SJCRH30 (cell line): Measurements from ENCODE around the gene LAMC1. TPM values are rescaled to one million over a fixed set of nuclear protein-coding genes. Genes with fewer than 3 reads are reported as not detected.

Experiments used
- DNase-seq, 2 experiments: peaks; one replicate each; pipeline ENCODE4 v3.0.0-alpha.2; 2015 to 2020
- H3K27ac ChIP-seq: fragments of 250-450 bp; sonication (Bioruptor Pico); 2 replicates; pipeline ENCODE4 v1.5.1; 2020; ENCODE audit warnings: mild to moderate bottlenecking, moderate library complexity
- H3K27me3 ChIP-seq: fragments of 250-450 bp; sonication (Bioruptor Pico); 2 replicates; pipeline ENCODE4 v1.5.1; 2020; ENCODE audit warnings: mild to moderate bottlenecking, moderate library complexity
- H3K36me3 ChIP-seq: fragments of 250-450 bp; sonication (Bioruptor Pico); 2 replicates; pipeline ENCODE4 v1.5.1; 2020; ENCODE audit warnings: mild to moderate bottlenecking, moderate library complexity
- H3K4me1 ChIP-seq: fragments of 250-450 bp; sonication (Bioruptor Pico); 2 replicates; pipeline ENCODE4 v1.5.1; 2020; ENCODE audit warnings: mild to moderate bottlenecking, moderate library complexity
- H3K4me3 ChIP-seq: fragments of 250-450 bp; sonication (Bioruptor Pico); 2 replicates; pipeline ENCODE4 v1.5.1; 2020; ENCODE audit warnings: mild to moderate bottlenecking, moderate library complexity
- H3K9me3 ChIP-seq: fragments of 250-450 bp; sonication (Bioruptor Pico); replicated peaks from 2 replicates; pipeline ENCODE4 v1.5.1; 2020; ENCODE audit warnings: mild to moderate bottlenecking, moderate library complexity
- total RNA-seq: library from RNA; depleted of rRNA; stranded (reverse); fragments of >200 nt; shearing (Covaris generic); gene quantifications from 2 replicates; pipeline ENCODE4 v1.2.3, GENCODE V29; 2014; rRNA removed

LAMC1 gene
- total RNA-seq, result 122 and 123 TPM in 2 replicates

- no peaks in the 10 kb centered on the region for H3K36me3 ChIP-seq
- no peaks in the 10 kb centered on the region for H3K9me3 ChIP-seq
- H3K4me3 ChIP-seq, result peak within 1 kb of the TSS; percentile 98
- DNase-seq, result peak; percentile 89 to 90
- peak within 1 kb of the TSS; percentile 95 for H3K27ac ChIP-seq
- H3K4me1 ChIP-seq, result peaks cover 20% of the 10 kb centered on the region
- H3K27me3 ChIP-seq, result no peaks in the 10 kb centered on the region
These were observed at the start of gene LAMC1 for GRCh38 chr1:183023146-183023600. Gene LAMC1, plus strand, starts transcription at chr1:183023420. Its CDS starts 297 bp downstream, at chr1:183023717.

- DNase-seq, result no peak
These were observed 48.6 kb upstream of the LAMC1 start for GRCh38 chr1:182974506-182975191.

GRCh38 chr1:182977480-182977879 lies 45.7 kb upstream of the LAMC1 start:
- DNase-seq, result no peak
- Histone ChIP-seq H3K4me3 (no peak overlapping the region), H3K27ac (no peak overlapping the region), H3K27me3 (no peaks in the 10 kb centered on the region), H3K4me1 (no peaks in the 10 kb centered on the region), H3K9me3 (no peaks in the 10 kb centered on the region), H3K36me3 (no peaks in the 10 kb centered on the region)

More at GRCh38 chr1:182974506-182975191, 48.6 kb upstream of the LAMC1 start:
- no peak overlapping the region for H3K27ac ChIP-seq
- H3K36me3 ChIP-seq, result no peaks in the 10 kb centered on the region
- no peaks in the 10 kb centered on the region for H3K9me3 ChIP-seq
- no peaks in the 10 kb centered on the region for H3K4me1 ChIP-seq
- H3K4me3 ChIP-seq, result no peak overlapping the region
- no peaks in the 10 kb centered on the region for H3K27me3 ChIP-seq

GRCh38 chr1:182978151-182978853 lies 44.9 kb upstream of the LAMC1 start:
- Histone ChIP-seq H3K9me3 (no peaks in the 10 kb centered on the region), H3K27ac (no peak overlapping the region), H3K36me3 (no peaks in the 10 kb centered on the region), H3K4me3 (no peak overlapping the region), H3K4me1 (no peaks in the 10 kb centered on the region), H3K27me3 (no peaks in the 10 kb centered on the region)
- DNase-seq, result no peak

- H3K4me1 ChIP-seq, result no peaks in the 10 kb centered on the region
- DNase-seq, result no peak
- H3K36me3 ChIP-seq, result no peaks in the 10 kb centered on the region
- H3K9me3 ChIP-seq, result no peaks in the 10 kb centered on the region
- H3K27me3 ChIP-seq, result no peaks in the 10 kb centered on the region
- H3K4me3 ChIP-seq, result no peak overlapping the region
- no peak overlapping the region for H3K27ac ChIP-seq
These were observed 39.1 kb upstream of the LAMC1 start for GRCh38 chr1:182984138-182984537.

- no peaks in the 10 kb centered on the region for H3K27me3 ChIP-seq
- no peaks in the 10 kb centered on the region for H3K9me3 ChIP-seq
- no peaks in the 10 kb centered on the region for H3K4me1 ChIP-seq
- no peak overlapping the region for H3K4me3 ChIP-seq
- no peak overlapping the region for H3K27ac ChIP-seq
- no peaks in the 10 kb centered on the region for H3K36me3 ChIP-seq
- no peak for DNase-seq
These were observed 38.6 kb upstream of the LAMC1 start for GRCh38 chr1:182984621-182985020.

GRCh38 chr1:182985876-182986275 lies 37.3 kb upstream of the LAMC1 start:
- H3K9me3 ChIP-seq, result no peaks in the 10 kb centered on the region
- no peaks in the 10 kb centered on the region for H3K27me3 ChIP-seq
- no peak for DNase-seq
- no peak overlapping the region for H3K4me3 ChIP-seq
- no peaks in the 10 kb centered on the region for H3K36me3 ChIP-seq
- no peak overlapping the region for H3K27ac ChIP-seq
- no peaks in the 10 kb centered on the region for H3K4me1 ChIP-seq

- Histone ChIP-seq H3K27me3 (no peaks in the 10 kb centered on the region), H3K4me1 (no peaks in the 10 kb centered on the region), H3K9me3 (no peaks in the 10 kb centered on the region), H3K36me3 (no peaks in the 10 kb centered on the region), H3K27ac (no peak overlapping the region), H3K4me3 (no peak overlapping the region)
- no peak for DNase-seq
These were observed 32.6 kb upstream of the LAMC1 start for GRCh38 chr1:182990413-182991144.

GRCh38 chr1:182993746-182994145 lies 29.5 kb upstream of the LAMC1 start:
- Histone ChIP-seq H3K27ac (no peak overlapping the region), H3K4me1 (no peaks in the 10 kb centered on the region), H3K9me3 (no peaks in the 10 kb centered on the region), H3K27me3 (no peaks in the 10 kb centered on the region), H3K4me3 (no peak overlapping the region), H3K36me3 (no peaks in the 10 kb centered on the region)
- DNase-seq, result no peak

- DNase-seq, result no peak
- H3K27ac ChIP-seq, result no peak overlapping the region
- H3K27me3 ChIP-seq, result no peaks in the 10 kb centered on the region
- H3K36me3 ChIP-seq, result no peaks in the 10 kb centered on the region
- no peaks in the 10 kb centered on the region for H3K4me1 ChIP-seq
- H3K9me3 ChIP-seq, result no peaks in the 10 kb centered on the region
- no peak overlapping the region for H3K4me3 ChIP-seq
These were observed 27.3 kb upstream of the LAMC1 start for GRCh38 chr1:182995894-182996293.

- no peaks in the 10 kb centered on the region for H3K4me1 ChIP-seq
- DNase-seq, result no peak
These were observed 26.4 kb upstream of the LAMC1 start for GRCh38 chr1:182996816-182997215.

GRCh38 chr1:182998482-182998881 lies 24.7 kb upstream of the LAMC1 start:
- Histone ChIP-seq H3K4me3 (no peak overlapping the region), H3K9me3 (no peaks in the 10 kb centered on the region), H3K36me3 (no peaks in the 10 kb centered on the region), H3K27ac (no peak overlapping the region), H3K4me1 (no peaks in the 10 kb centered on the region), H3K27me3 (0 out of 2 replicates have a peak, but pooled peaks cover 3% of the 10 kb centered on the region)
- no peak for DNase-seq

More at GRCh38 chr1:182996816-182997215, 26.4 kb upstream of the LAMC1 start:
- Histone ChIP-seq H3K9me3 (no peaks in the 10 kb centered on the region), H3K27me3 (no peaks in the 10 kb centered on the region), H3K4me3 (no peak overlapping the region), H3K27ac (no peak overlapping the region), H3K36me3 (no peaks in the 10 kb centered on the region)

- Histone ChIP-seq H3K27me3 (0 out of 2 replicates have a peak, but pooled peaks cover 5% of the 10 kb centered on the region), H3K4me1 (no peaks in the 10 kb centered on the region), H3K36me3 (no peaks in the 10 kb centered on the region), H3K9me3 (no peaks in the 10 kb centered on the region), H3K27ac (no peak overlapping the region), H3K4me3 (no peak overlapping the region)
- no peak for DNase-seq
These were observed 22.9 kb upstream of the LAMC1 start for GRCh38 chr1:183000167-183000962.

GRCh38 chr1:183002267-183002666 lies 21.0 kb upstream of the LAMC1 start:
- no peak overlapping the region for H3K27ac ChIP-seq
- 0 out of 2 replicates have a peak, but pooled peaks cover 5% of the 10 kb centered on the region for H3K27me3 ChIP-seq
- DNase-seq, result no peak
- H3K4me1 ChIP-seq, result no peaks in the 10 kb centered on the region
- no peak overlapping the region for H3K4me3 ChIP-seq
- no peaks in the 10 kb centered on the region for H3K36me3 ChIP-seq
- no peaks in the 10 kb centered on the region for H3K9me3 ChIP-seq
